ENCODE results near the gene HTT.

DNA sequence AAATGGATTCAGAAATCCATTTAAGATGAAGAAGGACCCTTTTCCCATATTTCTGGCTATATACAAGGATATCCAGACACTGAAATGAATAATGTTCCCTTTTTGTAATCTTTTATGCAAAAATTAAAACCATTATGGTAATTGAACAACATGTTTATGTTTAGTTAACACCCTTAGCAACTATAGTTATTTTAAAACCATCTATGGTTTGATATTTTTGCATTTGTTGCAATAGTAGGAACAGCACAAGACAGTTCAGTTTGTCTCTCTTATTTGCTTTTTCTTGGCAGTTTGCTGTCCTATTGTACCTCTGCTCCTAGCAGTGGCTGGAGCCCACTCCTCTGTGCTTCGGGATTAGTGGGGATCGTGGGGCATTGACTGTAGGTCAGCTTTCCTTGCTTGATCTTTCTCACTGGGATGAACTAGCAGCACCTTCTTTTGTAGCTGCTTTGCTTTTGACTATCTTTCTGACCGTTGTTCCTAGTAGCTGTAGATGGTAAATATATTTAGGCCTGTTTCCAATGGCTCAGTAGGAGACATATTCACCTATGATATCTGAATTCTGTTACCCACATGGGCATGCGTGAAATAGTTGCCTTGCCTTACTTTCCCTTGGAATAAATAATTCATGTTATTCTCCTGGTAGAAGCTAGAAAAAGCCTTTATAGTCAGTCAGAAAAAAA is 12.8 kb downstream of the HTT start:
- TF ChIP-seq, protein P1, sequence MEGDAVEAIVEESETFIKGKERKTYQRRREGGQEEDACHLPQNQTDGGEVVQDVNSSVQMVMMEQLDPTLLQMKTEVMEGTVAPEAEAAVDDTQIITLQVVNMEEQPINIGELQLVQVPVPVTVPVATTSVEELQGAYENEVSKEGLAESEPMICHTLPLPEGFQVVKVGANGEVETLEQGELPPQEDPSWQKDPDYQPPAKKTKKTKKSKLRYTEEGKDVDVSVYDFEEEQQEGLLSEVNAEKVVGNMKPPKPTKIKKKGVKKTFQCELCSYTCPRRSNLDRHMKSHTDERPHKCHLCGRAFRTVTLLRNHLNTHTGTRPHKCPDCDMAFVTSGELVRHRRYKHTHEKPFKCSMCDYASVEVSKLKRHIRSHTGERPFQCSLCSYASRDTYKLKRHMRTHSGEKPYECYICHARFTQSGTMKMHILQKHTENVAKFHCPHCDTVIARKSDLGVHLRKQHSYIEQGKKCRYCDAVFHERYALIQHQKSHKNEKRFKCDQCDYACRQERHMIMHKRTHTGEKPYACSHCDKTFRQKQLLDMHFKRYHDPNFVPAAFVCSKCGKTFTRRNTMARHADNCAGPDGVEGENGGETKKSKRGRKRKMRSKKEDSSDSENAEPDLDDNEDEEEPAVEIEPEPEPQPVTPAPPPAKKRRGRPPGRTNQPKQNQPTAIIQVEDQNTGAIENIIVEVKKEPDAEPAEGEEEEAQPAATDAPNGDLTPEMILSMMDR (IDR thresholded peaks at IDR 0.05; ENCODE audit: insufficient read depth, low read depth, low read length) = no peak
- TF ChIP-seq EZH2 (IDR thresholded peaks at IDR 0.05; ENCODE audit: insufficient read depth, low read length) = no peak

Data from astrocyte (in vitro differentiated cells and primary cell).